AG04450 (cell line): ENCODE measurements around the gene OPN5. TPM values are rescaled to one million over a fixed set of nuclear protein-coding genes. Genes with fewer than 3 reads are reported as not detected.

ENCODE experiments used
- CTCF ChIA-PET: fragments of 300-600, 350-600 bp; formaldehyde crosslinking; extraction: SDS; loops from one replicate; lab custom pipeline; 2022; ENCODE audit warnings: antibody characterized with exemption, inconsistent platforms; lab: Charles Lee
- POLR2A ChIA-PET: fragments of 350-600 bp; formaldehyde crosslinking; extraction: SDS; loops from one replicate; lab custom pipeline; 2021; ENCODE audit warnings: antibody characterized with exemption, inconsistent platforms; lab: Yijun Ruan, JAX
- DNase-seq: peaks from one replicate; pipeline ENCODE4 v3.0.0-alpha.2; 2011; ENCODE audit warnings: low read depth, low spot score
- H3K27ac ChIP-seq: one replicate; pipeline ENCODE4 v1.5.1; 2012; ENCODE audit warnings: low read depth, low read length, control low read depth
- H3K27me3 ChIP-seq: one replicate; pipeline ENCODE4 v1.6.0; 2012; ENCODE audit warnings: low read length; ENCODE audit not compliant: control insufficient read depth, insufficient read depth
- H3K4me3 ChIP-seq: 2 replicates; pipeline ENCODE4 v1.5.1; 2011; ENCODE audit warnings: mild to moderate bottlenecking, low read depth, low read length, control low read depth
- H3K9me3 ChIP-seq: 2 replicates; pipeline ENCODE4 v1.5.1; 2012; ENCODE audit warnings: low read length; ENCODE audit not compliant: control insufficient read depth, insufficient read depth
- polyA plus RNA-seq: library from polyadenylated mRNA; depleted of rRNA; stranded (reverse); fragments of >200 nt; gene quantifications from 2 replicates; pipeline ENCODE4 v1.2.3, GENCODE V29; 2011
- TF ChIP-seq, protein P1 (sequence below): IDR thresholded peaks from 2 replicates; pipeline ENCODE4 v1.5.1; 2011; ENCODE audit warnings: low read depth, low read length, control low read depth, inconsistent platforms

OPN5 gene
- polyA plus RNA-seq, 1 experiment: not detected

GRCh38 chr6:47769982-47770381, 11.8 kb upstream of the OPN5 start:
- no peak for DNase-seq
- POLR2A ChIA-PET: no interaction called here
- TF ChIP-seq, protein P1, sequence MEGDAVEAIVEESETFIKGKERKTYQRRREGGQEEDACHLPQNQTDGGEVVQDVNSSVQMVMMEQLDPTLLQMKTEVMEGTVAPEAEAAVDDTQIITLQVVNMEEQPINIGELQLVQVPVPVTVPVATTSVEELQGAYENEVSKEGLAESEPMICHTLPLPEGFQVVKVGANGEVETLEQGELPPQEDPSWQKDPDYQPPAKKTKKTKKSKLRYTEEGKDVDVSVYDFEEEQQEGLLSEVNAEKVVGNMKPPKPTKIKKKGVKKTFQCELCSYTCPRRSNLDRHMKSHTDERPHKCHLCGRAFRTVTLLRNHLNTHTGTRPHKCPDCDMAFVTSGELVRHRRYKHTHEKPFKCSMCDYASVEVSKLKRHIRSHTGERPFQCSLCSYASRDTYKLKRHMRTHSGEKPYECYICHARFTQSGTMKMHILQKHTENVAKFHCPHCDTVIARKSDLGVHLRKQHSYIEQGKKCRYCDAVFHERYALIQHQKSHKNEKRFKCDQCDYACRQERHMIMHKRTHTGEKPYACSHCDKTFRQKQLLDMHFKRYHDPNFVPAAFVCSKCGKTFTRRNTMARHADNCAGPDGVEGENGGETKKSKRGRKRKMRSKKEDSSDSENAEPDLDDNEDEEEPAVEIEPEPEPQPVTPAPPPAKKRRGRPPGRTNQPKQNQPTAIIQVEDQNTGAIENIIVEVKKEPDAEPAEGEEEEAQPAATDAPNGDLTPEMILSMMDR: no peak

GRCh38 chr6:47772359-47772758, 9.5 kb upstream of the OPN5 start:
- Histone ChIP-seq H3K9me3 (no peaks in the 10 kb centered on the region), H3K27ac (no peak overlapping the region), H3K4me3 (no peak overlapping the region), H3K27me3 (no peaks in the 10 kb centered on the region)
- TF ChIP-seq, protein P1: no peak
- ChIA-PET CTCF (interaction anchor here (1.6 kb wide), 1 partner anchor 8 kb away, joined by 3 read pairs; no protein-coding TSS in a partner anchor), POLR2A (no interaction called here)
- no peak for DNase-seq

More at GRCh38 chr6:47769982-47770381, 11.8 kb upstream of the OPN5 start:
- Histone ChIP-seq H3K27me3 (no peaks in the 10 kb centered on the region), H3K27ac (no peak overlapping the region), H3K4me3 (no peak overlapping the region), H3K9me3 (no peaks in the 10 kb centered on the region)
- CTCF ChIA-PET: no interaction called here

DNA sequence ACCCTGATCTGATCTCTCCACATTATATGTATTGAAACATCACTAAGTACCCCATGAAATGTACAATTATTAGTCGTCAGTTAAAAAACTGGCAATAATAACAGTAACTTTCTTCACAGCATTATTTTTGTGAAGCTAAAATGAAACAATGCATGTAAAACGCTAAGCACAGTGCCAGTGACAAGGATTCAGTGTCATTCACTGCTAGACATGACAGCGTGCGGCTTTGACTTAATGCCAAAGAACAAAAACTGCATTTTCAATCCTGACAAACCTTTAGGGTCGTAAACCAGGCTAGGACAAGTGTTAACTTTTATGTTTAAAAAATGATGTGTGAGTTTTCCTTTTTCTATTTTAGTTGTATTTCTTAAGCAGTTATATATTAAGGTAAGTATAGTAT, 8.8 kb upstream of the OPN5 start:
- CTCF ChIA-PET: interaction anchor here (1.6 kb wide), 1 partner anchor 7 kb away, joined by 3 read pairs; no protein-coding TSS in a partner anchor
- Histone ChIP-seq H3K27me3 (no peaks in the 10 kb centered on the region), H3K9me3 (no peaks in the 10 kb centered on the region), H3K27ac (no peak overlapping the region), H3K4me3 (no peak overlapping the region)
- TF ChIP-seq, protein P1: no peak
- POLR2A ChIA-PET: no interaction called here
- DNase-seq: no peak

DNA sequence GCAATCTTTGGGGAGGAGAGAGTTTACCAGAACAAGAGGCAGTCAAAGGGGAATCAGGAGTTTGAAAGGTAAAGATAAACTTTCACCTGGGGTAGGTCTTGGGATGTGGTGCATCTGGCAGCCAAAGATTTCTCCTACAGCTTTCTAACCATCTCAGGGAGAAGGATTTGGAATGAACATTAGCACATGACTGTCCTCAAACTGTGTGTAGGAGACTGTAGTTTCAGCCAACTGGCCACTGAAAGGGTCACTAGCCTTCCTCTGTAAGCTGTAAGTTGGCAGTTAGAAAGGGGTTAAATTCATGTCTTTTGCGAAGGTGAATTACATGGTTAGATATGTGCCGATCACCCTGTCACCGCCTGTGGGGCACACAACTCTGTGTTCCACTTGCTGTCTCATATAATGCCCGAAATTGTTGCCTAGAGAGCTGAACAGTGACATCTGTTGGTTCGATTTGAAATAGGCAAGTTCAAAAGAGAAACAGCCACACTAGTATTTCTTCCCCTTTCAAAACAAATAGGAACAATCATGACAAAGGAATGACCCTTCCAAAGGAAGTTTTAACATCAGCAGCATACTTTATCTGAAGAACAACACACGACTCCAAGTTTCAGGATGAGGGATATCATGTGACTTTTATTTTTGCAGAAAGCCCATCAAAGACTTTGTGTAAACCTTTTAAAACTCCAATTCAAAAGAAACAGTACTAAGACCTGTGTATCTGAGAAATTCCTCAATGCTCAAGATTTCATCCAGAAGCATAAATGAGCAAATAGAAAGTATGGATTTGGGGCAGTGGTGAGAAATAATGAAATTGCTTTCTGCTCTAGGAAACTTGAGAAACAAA, 1.1 kb upstream of the OPN5 start:
- CTCF ChIA-PET: interaction anchor here (0.6 to 4.6 kb wide), 24 partner anchors 8 to 1629 kb away, joined by 3 to 77 read pairs (median 4); no protein-coding TSS in a partner anchor
- peak; percentile 38 for DNase-seq
- TF ChIP-seq, protein P1: peak; percentile 80
- POLR2A ChIA-PET: interaction anchor here (1.1 kb wide), 1 partner anchor 149 kb away, joined by 4 read pairs; no protein-coding TSS in a partner anchor
- peaks cover 1% of the 10 kb centered on the region for H3K27me3 ChIP-seq
- H3K27ac ChIP-seq: no peak overlapping the region
- H3K4me3 ChIP-seq: no peak overlapping the region
- H3K9me3 ChIP-seq: no peaks in the 10 kb centered on the region

DNA sequence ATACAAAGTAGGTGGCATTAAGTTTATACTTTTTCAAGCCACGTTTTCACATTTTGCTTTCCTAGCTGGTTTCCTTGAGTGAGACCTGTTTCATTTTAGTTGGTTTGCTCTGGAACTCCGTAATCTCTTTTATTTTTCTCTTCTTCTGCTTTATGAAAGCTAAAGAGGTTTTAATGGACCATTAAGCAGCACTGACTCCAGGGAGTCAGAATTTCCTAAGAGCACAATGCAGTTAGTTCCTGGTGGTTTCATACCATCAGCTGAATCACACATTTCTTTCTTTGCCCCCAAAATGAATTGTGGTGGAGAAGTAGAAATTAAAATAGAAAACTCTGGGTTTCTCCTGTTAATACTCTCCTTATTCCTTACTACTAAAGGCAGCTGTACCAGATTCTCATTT, 3.4 kb downstream of the OPN5 start:
- TF ChIP-seq, protein P1: no peak
- no peaks in the 10 kb centered on the region for H3K9me3 ChIP-seq
- DNase-seq: no peak
- no peak overlapping the region for H3K27ac ChIP-seq
- CTCF ChIA-PET: interaction anchor here (0.9 to 1.3 kb wide), 2 partner anchors 981 to 1625 kb away, joined by 3 to 5 read pairs; no protein-coding TSS in a partner anchor
- H3K27me3 ChIP-seq: peaks cover 3% of the 10 kb centered on the region
- POLR2A ChIA-PET: no interaction called here
- no peak overlapping the region for H3K4me3 ChIP-seq
